ENCODE data around the gene C9orf57.

DNA sequence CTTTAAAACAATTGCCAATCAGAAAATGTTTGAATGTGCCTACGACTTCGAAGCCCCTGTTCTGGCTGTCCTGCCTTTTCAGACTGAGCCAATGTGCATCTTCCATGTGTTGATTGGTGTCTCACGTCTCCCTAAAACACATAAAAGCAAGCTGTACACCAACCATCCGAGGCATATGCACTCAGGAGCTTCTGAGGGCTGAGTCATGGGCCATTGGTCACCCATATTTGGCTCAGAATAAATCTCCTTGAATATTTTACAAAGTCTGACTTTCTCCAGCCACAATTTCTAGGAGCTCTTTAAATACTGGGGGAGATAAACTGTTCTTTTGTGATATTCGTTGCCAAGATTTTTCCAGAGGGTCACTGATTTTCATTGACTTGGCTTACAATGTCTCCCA is 53.9 kb downstream of the C9orf57 start:
- TF ChIP-seq, protein P1, sequence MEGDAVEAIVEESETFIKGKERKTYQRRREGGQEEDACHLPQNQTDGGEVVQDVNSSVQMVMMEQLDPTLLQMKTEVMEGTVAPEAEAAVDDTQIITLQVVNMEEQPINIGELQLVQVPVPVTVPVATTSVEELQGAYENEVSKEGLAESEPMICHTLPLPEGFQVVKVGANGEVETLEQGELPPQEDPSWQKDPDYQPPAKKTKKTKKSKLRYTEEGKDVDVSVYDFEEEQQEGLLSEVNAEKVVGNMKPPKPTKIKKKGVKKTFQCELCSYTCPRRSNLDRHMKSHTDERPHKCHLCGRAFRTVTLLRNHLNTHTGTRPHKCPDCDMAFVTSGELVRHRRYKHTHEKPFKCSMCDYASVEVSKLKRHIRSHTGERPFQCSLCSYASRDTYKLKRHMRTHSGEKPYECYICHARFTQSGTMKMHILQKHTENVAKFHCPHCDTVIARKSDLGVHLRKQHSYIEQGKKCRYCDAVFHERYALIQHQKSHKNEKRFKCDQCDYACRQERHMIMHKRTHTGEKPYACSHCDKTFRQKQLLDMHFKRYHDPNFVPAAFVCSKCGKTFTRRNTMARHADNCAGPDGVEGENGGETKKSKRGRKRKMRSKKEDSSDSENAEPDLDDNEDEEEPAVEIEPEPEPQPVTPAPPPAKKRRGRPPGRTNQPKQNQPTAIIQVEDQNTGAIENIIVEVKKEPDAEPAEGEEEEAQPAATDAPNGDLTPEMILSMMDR (IDR thresholded peaks at IDR 0.05; ENCODE audit: borderline replicate concordance, extremely low read depth, low read length, poor library complexity, severe bottlenecking): no peak
- no peak for TF ChIP-seq EZH2 (IDR thresholded peaks at IDR 0.05; ENCODE audit: borderline replicate concordance, low read depth, low read length, severe bottlenecking)

All from DND-41 (cell line).